22Rv1 (cell line): ENCODE measurements around the gene FOXP4.

Source experiments
- ZFX ChIP-seq: fragments of 450-650 bp; IDR thresholded peaks from 2 replicates; pipeline ENCODE4 v1.6.1; 2017; ENCODE audit warnings: antibody characterized with exemption, borderline replicate concordance
- TF ChIP-seq, protein P1 (sequence below): fragments of 450-650 bp; IDR thresholded peaks from 2 replicates; pipeline ENCODE4 v1.5.1; 2017; ENCODE audit warnings: mild to moderate bottlenecking

DNA sequence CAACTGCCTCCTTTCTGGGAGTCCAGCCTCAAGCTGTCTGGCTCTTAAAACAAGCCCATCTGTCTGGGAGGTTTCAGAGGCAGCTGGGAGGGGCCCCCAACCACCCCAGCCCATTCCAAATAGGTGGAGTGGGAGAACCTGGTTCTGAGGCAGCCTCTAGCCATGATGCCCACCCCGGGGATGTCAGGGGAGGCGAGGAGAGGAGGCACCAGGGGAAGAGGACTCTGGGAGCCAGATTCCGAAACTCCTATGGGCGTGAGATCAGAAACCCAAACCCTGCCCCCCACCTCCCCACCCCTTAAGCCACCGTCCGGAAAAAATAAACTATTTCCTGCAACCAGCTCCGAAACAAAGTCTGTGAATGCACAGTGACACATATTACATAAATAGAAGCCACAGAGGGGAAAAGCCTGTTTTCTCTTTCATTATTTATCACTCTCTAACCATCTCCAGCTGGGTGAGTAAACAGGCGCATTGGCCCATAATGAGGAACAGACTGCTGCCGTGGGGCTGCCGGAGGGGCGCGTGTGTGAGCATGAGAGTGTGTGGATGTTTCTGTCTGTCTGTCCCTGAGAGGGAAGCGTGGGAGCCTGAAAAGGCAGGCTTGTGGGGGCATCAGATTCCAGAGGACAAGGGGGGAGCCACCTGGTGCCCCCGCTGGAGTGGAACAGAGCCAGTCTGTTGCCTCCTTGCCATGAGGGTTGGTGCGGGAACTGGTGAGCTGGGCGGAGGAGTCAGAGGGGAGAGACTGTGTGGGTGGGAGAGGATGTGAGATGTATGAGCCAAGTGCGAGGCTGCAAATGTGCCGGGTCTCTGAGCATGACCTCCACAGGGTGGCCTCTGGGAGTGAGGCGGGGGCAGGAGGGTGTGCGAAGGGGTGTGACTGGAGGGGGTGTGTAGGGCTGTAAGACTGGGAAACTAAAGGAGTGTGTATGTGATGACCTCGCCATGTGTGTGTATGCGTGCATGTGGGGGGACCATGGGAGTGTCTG lies 14.3 kb upstream of the FOXP4 start:
- TF ChIP-seq, protein P1, sequence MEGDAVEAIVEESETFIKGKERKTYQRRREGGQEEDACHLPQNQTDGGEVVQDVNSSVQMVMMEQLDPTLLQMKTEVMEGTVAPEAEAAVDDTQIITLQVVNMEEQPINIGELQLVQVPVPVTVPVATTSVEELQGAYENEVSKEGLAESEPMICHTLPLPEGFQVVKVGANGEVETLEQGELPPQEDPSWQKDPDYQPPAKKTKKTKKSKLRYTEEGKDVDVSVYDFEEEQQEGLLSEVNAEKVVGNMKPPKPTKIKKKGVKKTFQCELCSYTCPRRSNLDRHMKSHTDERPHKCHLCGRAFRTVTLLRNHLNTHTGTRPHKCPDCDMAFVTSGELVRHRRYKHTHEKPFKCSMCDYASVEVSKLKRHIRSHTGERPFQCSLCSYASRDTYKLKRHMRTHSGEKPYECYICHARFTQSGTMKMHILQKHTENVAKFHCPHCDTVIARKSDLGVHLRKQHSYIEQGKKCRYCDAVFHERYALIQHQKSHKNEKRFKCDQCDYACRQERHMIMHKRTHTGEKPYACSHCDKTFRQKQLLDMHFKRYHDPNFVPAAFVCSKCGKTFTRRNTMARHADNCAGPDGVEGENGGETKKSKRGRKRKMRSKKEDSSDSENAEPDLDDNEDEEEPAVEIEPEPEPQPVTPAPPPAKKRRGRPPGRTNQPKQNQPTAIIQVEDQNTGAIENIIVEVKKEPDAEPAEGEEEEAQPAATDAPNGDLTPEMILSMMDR: no peak
- TF ChIP-seq ZFX: no peak
